NT2/D1 (cell line): Measurements from ENCODE around the gene HSPA4.
A peak's percentile ranks its signal among the peaks of the same experiment; 100 is the strongest.

Experiments
- SUZ12 ChIP-seq: IDR thresholded peaks from 2 replicates; pipeline ENCODE4 v1.6.1; 2011; ENCODE audit not compliant: insufficient read length, insufficient read depth; ENCODE audit errors: extremely low read depth
- YY1 ChIP-seq: IDR thresholded peaks from 2 replicates; pipeline ENCODE4 v1.6.1; 2011; ENCODE audit not compliant: insufficient read length, insufficient read depth

GRCh38 chr5:133051542-133052316, at the start of gene HSPA4:
- TF ChIP-seq YY1, result peak; percentile 18
- TF ChIP-seq SUZ12, result no peak
